Measurements from ENCODE around the gene AQP12A.

Gene AQP12A

DNA sequence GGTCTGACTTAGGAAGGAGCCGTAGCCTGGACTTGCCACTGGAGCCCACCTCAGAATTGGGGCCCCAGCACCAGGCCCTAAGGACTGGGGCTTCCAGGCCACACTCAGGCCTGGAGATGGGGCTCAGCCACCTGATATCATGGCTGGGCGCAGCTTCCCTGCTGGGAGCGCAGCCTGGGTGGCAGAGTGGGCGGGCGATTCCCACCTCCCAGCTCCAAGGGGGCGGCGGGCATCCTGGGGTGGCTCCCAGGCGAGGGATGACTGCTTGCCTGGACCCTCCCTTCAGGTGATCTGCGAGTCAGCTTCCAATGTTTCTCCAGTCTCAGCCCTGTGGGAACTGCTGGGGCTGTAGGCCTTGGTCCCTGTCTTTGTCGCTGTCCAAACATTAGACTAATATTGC is 46.3 kb upstream of the AQP12A start:
- TF ChIP-seq, protein P1, sequence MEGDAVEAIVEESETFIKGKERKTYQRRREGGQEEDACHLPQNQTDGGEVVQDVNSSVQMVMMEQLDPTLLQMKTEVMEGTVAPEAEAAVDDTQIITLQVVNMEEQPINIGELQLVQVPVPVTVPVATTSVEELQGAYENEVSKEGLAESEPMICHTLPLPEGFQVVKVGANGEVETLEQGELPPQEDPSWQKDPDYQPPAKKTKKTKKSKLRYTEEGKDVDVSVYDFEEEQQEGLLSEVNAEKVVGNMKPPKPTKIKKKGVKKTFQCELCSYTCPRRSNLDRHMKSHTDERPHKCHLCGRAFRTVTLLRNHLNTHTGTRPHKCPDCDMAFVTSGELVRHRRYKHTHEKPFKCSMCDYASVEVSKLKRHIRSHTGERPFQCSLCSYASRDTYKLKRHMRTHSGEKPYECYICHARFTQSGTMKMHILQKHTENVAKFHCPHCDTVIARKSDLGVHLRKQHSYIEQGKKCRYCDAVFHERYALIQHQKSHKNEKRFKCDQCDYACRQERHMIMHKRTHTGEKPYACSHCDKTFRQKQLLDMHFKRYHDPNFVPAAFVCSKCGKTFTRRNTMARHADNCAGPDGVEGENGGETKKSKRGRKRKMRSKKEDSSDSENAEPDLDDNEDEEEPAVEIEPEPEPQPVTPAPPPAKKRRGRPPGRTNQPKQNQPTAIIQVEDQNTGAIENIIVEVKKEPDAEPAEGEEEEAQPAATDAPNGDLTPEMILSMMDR (IDR thresholded peaks at IDR 0.05; ENCODE audit: insufficient read depth, missing control alignments), result no peak
- no peak for FAIRE-seq
- DNase-seq (ENCODE audit: insufficient read length, low spot score), result peak; percentile 6

DNA sequence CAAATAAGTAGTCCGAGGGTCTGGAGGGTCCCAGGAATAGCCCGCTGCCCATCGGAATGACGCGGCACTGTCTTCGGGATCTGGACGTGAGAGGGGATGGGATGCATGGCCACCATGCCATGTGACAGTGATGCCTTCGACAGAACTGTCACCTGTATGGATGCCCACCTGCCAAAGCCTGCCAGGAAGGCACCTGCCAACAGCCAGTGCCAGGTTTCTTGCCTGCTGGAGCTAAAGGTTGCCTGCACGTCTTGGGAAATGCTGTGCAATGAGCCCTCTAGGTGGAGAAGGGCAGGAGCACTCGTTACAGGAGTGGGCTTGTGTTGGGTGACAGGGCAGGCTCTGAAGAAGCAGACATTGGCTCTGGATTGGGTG is 45.9 kb upstream of the AQP12A start:
- TF ChIP-seq, protein P1 (IDR thresholded peaks at IDR 0.05; ENCODE audit: insufficient read depth, missing control alignments), result no peak
- DNase-seq (ENCODE audit: insufficient read length, low spot score) (no peak), FAIRE-seq (no peak)

DNA sequence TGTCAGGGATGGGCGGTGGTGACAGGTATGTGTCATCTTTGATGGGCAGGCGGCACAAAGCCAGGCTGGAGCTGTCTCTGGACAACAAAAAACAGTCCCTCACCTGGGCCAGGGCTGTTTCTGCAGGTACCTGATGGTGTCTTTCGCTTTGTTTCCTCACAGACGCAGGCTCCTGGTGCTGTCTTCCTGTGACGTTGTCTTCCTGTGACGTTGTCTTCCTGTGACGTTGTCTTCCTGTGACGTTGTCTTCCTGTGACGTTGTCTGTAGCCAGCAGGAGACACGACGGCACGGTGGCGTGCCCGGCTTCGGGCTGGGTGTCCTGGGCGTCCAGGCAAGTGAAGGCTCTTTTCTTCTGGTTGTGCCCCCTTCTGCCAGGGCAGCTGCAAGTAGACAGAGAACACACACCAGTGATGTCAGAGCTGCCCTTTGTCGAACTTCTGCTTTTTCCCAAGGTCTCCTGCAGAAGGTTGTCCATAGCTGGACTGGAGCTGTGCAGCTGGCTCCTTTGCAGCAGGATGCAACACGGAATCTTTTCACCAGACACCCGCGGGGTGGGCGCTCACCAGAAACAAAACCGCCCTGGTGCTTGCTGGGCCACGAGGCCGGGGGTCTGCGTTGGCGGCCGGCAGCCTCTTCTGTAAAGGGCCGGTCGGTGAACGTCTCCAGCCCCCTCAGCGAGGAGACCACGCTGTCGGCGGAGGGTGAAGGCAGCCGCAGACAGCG is 45.3 kb upstream of the AQP12A start:
- FAIRE-seq (no peak), DNase-seq (ENCODE audit: insufficient read length, low spot score) (peak; percentile 7)
- TF ChIP-seq, protein P1 (IDR thresholded peaks at IDR 0.05; ENCODE audit: insufficient read depth, missing control alignments), result no peak

DNA sequence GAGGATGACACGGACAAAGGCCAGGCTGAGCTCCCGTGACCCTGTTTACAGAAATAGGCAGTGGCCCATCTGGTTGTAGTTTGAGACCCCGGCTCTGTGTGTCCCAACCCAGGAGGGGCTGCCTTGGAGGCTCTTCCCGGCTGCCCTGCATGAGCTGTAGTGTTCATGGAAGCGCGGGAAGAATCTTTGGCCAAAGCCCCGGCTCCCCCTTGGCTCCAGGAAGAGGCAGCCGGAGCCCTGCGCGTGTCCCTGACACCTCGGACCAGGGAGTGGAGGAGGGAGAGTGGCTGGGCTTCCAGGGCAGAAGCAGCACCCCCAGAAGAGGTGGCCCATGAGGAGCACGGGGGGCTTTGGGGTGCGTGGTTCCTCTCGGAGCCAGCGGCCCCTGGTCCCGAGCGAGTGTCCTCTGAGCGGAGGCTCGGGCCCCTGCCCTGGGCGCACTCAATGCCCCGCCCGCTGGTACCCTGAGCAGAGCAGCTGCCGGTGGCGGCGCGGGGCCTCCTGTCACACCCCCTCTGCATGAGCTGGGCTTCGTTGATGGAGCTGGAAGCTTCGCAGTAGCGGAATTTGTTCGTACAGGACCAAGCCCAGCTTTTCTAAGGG is 44.7 kb upstream of the AQP12A start:
- TF ChIP-seq, protein P1 (IDR thresholded peaks at IDR 0.05; ENCODE audit: insufficient read depth, missing control alignments), result no peak
- DNase-seq (ENCODE audit: insufficient read length, low spot score) (peak; percentile 1), FAIRE-seq (no peak)

DNA sequence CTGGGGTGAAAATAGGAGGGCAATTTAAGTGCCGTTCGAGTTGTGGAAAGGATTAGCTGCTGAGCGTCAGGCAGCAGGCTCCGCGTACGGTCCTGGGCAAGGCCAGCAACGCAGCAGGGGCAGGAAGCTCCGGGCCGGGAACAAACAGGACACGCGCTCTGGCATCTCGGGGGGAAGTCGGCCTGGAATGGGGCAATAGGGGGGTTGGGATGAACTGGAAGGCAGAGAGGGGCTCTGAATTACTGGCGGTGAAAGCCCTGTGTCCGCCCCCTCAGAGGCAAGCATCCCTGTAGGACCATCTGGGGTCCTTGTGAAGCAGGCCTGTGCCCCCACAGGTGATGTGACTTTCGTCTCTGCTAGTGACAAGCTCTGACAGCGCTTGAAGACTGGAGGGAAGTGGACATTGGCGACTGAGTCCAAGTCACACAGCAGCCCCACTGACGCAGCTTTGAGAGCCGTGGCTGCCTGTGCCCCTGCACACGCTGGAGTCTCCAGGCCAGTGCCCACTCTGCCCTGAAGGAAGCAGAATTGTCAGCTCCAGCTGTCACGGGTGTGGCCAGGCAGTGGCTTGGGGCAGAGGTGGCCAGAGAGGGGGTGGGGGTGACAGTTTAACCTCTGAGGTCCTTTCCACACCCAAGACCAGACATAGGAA is 44.0 kb upstream of the AQP12A start:
- peak; percentile 7 for DNase-seq (ENCODE audit: insufficient read length, low spot score)
- FAIRE-seq, result no peak
- TF ChIP-seq, protein P1 (IDR thresholded peaks at IDR 0.05; ENCODE audit: insufficient read depth, missing control alignments), result no peak

DNA sequence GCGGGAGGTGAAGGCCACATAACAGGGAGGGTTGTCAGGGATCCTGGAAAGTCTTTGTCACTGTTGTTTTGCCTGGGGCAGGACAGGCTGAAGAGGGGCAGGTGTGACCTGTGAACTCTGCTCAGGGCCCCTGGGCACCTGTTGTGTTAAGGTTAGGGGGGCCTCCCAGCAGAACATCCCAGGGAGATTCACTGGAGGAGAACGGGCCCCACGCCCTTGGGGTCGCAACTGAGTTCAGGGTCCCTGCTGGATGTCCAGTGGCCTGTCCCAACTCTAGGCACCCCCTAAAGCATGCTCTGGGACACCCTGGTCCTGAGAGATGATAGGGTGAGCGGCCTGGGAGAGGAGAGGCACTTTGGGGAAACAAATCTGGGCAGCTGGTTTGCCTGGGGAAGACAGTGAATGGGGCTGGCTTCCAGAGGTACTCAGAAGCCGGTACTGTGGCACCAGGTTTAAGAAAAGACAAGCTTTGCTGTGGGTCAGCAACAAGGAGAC is 43.5 kb upstream of the AQP12A start:
- FAIRE-seq (no peak), DNase-seq (ENCODE audit: insufficient read length, low spot score) (peak; percentile 1)
- TF ChIP-seq, protein P1 (IDR thresholded peaks at IDR 0.05; ENCODE audit: insufficient read depth, missing control alignments), result no peak

Data from D721Med (cell line).